B cell (primary cell): ENCODE measurements around the gene CCL13. TPM values are rescaled to one million over a fixed set of nuclear protein-coding genes. Genes with fewer than 3 reads are reported as not detected.

Experiments used
- ATAC-seq: fragments of 200-7000 bp; cut with Tn5 transposase; one replicate; pipeline ENCODE4 v1.10.0; 2021; ENCODE audit warnings: low read depth, mild to moderate bottlenecking, moderate number of reproducible peaks, moderate library complexity
- CTCF ChIA-PET: fragments of 350-600 bp; sonication (Branson Sonifier 250); formaldehyde crosslinking; loops from one replicate; lab custom pipeline; 2021; ENCODE audit warnings: antibody characterized with exemption, inconsistent platforms; lab: Charles Lee
- POLR2A ChIA-PET: fragments of 350-600 bp; sonication (Branson Sonifier 250); formaldehyde crosslinking; loops from one replicate; lab custom pipeline; 2021; ENCODE audit warnings: antibody characterized with exemption; lab: Charles Lee
- DNase-seq: peaks from one replicate; pipeline ENCODE4 v3.0.0; 2013
- H2AFZ ChIP-seq: 2 replicates; pipeline ENCODE4 v1.6.1; 2012; ENCODE audit warnings: mild to moderate bottlenecking, low read depth, low read length; ENCODE audit not compliant: insufficient read depth, poor library complexity, severe bottlenecking
- H3K27ac ChIP-seq, 2 donors: 1 replicate in 1 of 2; 2 replicates in 1 of 2; pipeline ENCODE4 v1.5.1; 2012 to 2013; ENCODE audit warnings: low read length in 2 of 2, mild to moderate bottlenecking in 2 of 2, moderate library complexity in 1 of 2
- H3K27me3 ChIP-seq, 4 experiments: fragments of 200-600 bp in 1 of 4; sonication (generic) in 1 of 4; replicated peaks in 1 of 4; 1 replicate in 2 of 4; 2 replicates in 2 of 4; pipeline versions ENCODE4 v1.6.1 to v1.7.0; 2013 to 2016; ENCODE audit warnings: low read length in 3 of 4, mild to moderate bottlenecking in 2 of 4, mixed read lengths in 1 of 4, moderate library complexity in 1 of 4; ENCODE audit not compliant: insufficient read depth in 4 of 4, control insufficient read depth in 3 of 4; ENCODE audit errors: control extremely low read depth in 1 of 4
- H3K36me3 ChIP-seq, 2 experiments: replicated peaks in 1 of 2; 1 replicate in 1 of 2; 2 replicates in 1 of 2; pipeline versions ENCODE4 v1.6.1 to v1.7.1; 2013; ENCODE audit warnings: low read length in 1 of 2; ENCODE audit not compliant: insufficient read depth in 2 of 2, control insufficient read depth in 1 of 2; ENCODE audit errors: control extremely low read depth in 1 of 2, extremely low read depth in 1 of 2
- H3K4me1 ChIP-seq, 2 donors: fragments of 200-600 bp in 1 of 2; sonication (generic) in 1 of 2; 1 replicate in 1 of 2; 2 replicates in 1 of 2; pipeline versions ENCODE4 v1.5.1 to v1.6.1; 2013 to 2017; ENCODE audit warnings: low read length in 2 of 2; ENCODE audit not compliant: control insufficient read depth in 2 of 2, insufficient read depth in 2 of 2
- H3K4me2 ChIP-seq: replicated peaks from 2 replicates; pipeline ENCODE3; 2012; ENCODE audit warnings: mild to moderate bottlenecking, low read depth, low read length; ENCODE audit not compliant: poor library complexity, severe bottlenecking
- H3K4me3 ChIP-seq, 5 experiments: fragments of 200-600 bp in 1 of 5; sonication (generic) in 1 of 5; 1 replicate in 3 of 5; 2 replicates in 2 of 5; pipeline versions ENCODE4 v1.5.1 to v1.7.0; 2011 to 2016; ENCODE audit warnings: low read length in 4 of 5, mild to moderate bottlenecking in 4 of 5, low read depth in 2 of 5, control low read depth in 1 of 5, moderate library complexity in 1 of 5; ENCODE audit not compliant: insufficient read depth in 1 of 5; ENCODE audit errors: control extremely low read depth in 1 of 5, extremely low read depth in 1 of 5
- H3K79me2 ChIP-seq: fragments of 200-600 bp; sonication (generic); one replicate; pipeline ENCODE4 v1.6.0; 2016; ENCODE audit warnings: low read length; ENCODE audit not compliant: control insufficient read depth, insufficient read depth
- H3K9ac ChIP-seq: fragments of 200-600 bp; sonication (generic); 2 replicates; pipeline ENCODE4 v1.6.1; 2017; ENCODE audit warnings: mild to moderate bottlenecking, low read length, moderate library complexity
- H3K9me3 ChIP-seq, 3 donors: one replicate each; pipeline versions ENCODE4 v1.6.1 to v1.7.1; 2013; ENCODE audit warnings: low read length in 2 of 3; ENCODE audit not compliant: control insufficient read depth in 2 of 3, insufficient read depth in 1 of 3; ENCODE audit errors: control extremely low read depth in 1 of 3
- H4K20me1 ChIP-seq: 2 replicates; pipeline ENCODE4 v1.6.0; 2012; ENCODE audit warnings: mild to moderate bottlenecking, low read length; ENCODE audit not compliant: insufficient read depth, control insufficient read depth, poor library complexity, severe bottlenecking
- H3K27ac Mint-ChIP-seq: one replicate; pipeline ENCODE4 v1.8.0; 2021; ENCODE audit warnings: mixed read lengths
- H3K27me3 Mint-ChIP-seq: one replicate; pipeline ENCODE4 v1.8.0; 2021; ENCODE audit warnings: mixed read lengths
- H3K4me1 Mint-ChIP-seq: one replicate; pipeline ENCODE4 v1.8.0; 2021; ENCODE audit warnings: mixed read lengths
- H3K4me3 Mint-ChIP-seq: one replicate; pipeline ENCODE4 v1.8.0; 2021; ENCODE audit warnings: mixed read lengths
- H3K9me3 Mint-ChIP-seq: one replicate; pipeline ENCODE4 v1.8.0; 2022; ENCODE audit warnings: mixed read lengths; ENCODE audit not compliant: insufficient read depth
- EZH2 ChIP-seq: IDR thresholded peaks from 2 replicates; pipeline ENCODE4 v1.6.1; 2012; ENCODE audit warnings: borderline replicate concordance, low read depth, mild to moderate bottlenecking, moderate library complexity, low read length; ENCODE audit not compliant: insufficient read depth, poor library complexity, severe bottlenecking
- WGBS: methylation state at CpG from one replicate; pipeline ENCODE4 v1.1.5; 2013; ENCODE audit warnings: missing lambda C conversion rate; ENCODE audit not compliant: insufficient coverage; 5-methylcytosine and 5-hydroxymethylcytosine counted together
- intact Hi-C: fragments of 100-400 bp; cut with micrococcal nuclease; formaldehyde crosslinking; loops from one replicate; pipeline ENCODE4 v1.10.0; 2022
- polyA plus RNA-seq: library from polyadenylated mRNA; depleted of rRNA; stranded (reverse); fragments of >200 nt; gene quantifications from 2 replicates; pipeline ENCODE4 v1.2.3, GENCODE V29; 2012
- total RNA-seq, 2 donors: library from RNA; stranded (reverse); fragments of 120-200 nt in 1 of 2; gene quantifications; 1 replicate in 1 of 2; 2 replicates in 1 of 2; pipeline versions ENCODE4 v1.2.3 to v1.2.4, GENCODE V29; 2013 to 2022
- TF ChIP-seq, protein P1 (sequence below): fragments of 200-600 bp; IDR thresholded peaks from one replicate; pipeline ENCODE4 v1.8.0; 2022; ENCODE audit warnings: antibody characterized with exemption, mild to moderate bottlenecking

The CCL13 gene
- total and polyA plus RNA-seq, 2 donors (not counting 1 experiment from before 2014, with no cell fraction given) = not detected

DNA sequence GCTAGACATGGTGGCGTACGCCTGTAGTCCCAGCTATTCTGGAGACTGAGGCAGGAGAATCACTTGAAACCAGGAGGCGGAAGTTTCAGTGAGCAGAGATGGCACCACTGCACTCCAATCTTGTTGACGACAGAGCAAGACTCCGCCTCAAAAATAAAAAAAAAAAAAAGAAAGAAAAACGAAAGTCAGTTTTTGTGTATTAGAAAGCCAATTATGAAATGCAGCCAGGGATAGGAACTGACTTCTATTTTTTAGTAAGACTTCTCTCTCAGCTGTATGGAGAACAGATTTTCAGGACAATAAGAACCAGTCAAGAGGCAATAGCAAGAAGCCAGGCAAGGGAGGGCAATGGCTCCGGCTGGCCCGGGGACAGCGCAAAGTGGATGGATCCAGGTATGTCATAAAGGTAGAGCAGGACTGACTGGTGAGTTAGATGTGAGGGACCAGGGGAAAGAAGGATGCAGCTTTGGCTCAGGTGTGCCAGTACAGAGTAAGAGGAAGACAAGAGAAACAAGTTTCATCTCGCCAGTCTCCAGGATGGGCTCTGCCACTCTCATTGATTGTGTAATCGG, 19.2 kb downstream of the CCL13 start:
- ChIA-PET POLR2A (no interaction called here), CTCF (interaction anchor here (0.7 to 1.3 kb wide), 2 partner anchors 14 to 21 kb away, joined by 4 read pairs; no protein-coding TSS in a partner anchor)
- intact Hi-C loops = no loop called here
- DNase-seq (no peak), ATAC-seq (no peak)
- no peaks in the 10 kb centered on the region for H3K79me2 ChIP-seq
- no peaks in the 10 kb centered on the region for H3K27me3 Mint-ChIP-seq
- TF ChIP-seq, protein P1, sequence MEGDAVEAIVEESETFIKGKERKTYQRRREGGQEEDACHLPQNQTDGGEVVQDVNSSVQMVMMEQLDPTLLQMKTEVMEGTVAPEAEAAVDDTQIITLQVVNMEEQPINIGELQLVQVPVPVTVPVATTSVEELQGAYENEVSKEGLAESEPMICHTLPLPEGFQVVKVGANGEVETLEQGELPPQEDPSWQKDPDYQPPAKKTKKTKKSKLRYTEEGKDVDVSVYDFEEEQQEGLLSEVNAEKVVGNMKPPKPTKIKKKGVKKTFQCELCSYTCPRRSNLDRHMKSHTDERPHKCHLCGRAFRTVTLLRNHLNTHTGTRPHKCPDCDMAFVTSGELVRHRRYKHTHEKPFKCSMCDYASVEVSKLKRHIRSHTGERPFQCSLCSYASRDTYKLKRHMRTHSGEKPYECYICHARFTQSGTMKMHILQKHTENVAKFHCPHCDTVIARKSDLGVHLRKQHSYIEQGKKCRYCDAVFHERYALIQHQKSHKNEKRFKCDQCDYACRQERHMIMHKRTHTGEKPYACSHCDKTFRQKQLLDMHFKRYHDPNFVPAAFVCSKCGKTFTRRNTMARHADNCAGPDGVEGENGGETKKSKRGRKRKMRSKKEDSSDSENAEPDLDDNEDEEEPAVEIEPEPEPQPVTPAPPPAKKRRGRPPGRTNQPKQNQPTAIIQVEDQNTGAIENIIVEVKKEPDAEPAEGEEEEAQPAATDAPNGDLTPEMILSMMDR = no peak
- no peak for TF ChIP-seq EZH2
- no peaks in the 10 kb centered on the region for H3K36me3 ChIP-seq
- H3K4me1 ChIP-seq = peaks cover 4 to 18% of the 10 kb centered on the region in 2 donors
- WGBS = 98% methylated on average over 8 of the region's 11 CpGs
- H3K4me2 ChIP-seq = no peak overlapping the region
- no peak overlapping the region for H3K4me3 ChIP-seq
- H3K27ac Mint-ChIP-seq = no peak overlapping the region
- no peak overlapping the region for H3K4me3 Mint-ChIP-seq
- H3K27me3 ChIP-seq = no peaks in the 10 kb centered on the region
- no peaks in the 10 kb centered on the region for H4K20me1 ChIP-seq
- no peaks in the 10 kb centered on the region for H3K9me3 ChIP-seq
- H3K9ac ChIP-seq = no peak overlapping the region
- peaks cover 33% of the 10 kb centered on the region for H3K4me1 Mint-ChIP-seq
- H2AFZ ChIP-seq = no peak overlapping the region
- no peaks in the 10 kb centered on the region for H3K9me3 Mint-ChIP-seq
- no peak overlapping the region for H3K27ac ChIP-seq

DNA sequence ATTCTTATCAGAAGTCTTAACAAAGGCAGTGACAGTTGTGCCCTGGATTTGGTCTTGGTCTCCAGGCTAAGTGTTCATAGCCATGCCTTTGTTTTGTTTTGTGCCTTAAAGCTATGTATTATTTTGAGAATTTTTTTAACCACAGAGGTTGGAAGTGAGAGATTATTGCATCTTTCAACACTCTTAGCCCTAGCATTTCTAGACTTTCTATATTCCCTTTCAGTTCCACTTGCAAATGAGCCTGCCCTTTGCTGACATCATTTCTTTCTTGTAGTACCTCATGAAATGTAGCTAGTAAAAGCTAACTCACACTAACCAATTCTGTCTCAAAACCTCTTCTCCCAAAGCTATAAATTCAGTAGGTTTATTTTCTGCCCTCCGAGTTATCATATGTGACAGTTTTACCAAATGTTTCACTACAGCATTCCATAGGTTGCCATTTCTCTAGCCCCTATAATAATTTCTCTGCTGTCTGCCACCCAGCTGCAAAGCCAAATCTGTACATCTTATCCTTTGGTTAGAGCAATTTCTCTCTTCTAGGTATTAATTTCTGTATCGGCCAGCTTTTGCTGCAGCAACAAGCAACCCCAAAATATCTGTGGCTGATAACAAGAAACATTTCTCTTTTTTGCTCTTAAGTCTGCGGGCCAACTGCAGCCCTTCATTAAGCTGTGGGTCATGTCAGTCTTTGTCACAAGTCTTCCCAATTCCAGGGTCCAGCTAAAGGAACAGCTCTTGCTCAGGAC, 21.0 kb downstream of the CCL13 start:
- no peaks in the 10 kb centered on the region for H3K36me3 ChIP-seq
- Mint-ChIP-seq H3K4me3 (no peak overlapping the region), H3K4me1 (peaks cover 28% of the 10 kb centered on the region), H3K9me3 (no peaks in the 10 kb centered on the region), H3K27ac (no peak overlapping the region), H3K27me3 (peaks cover 3% of the 10 kb centered on the region)
- no peak overlapping the region for H3K4me2 ChIP-seq
- intact Hi-C loops = no loop called here
- H3K4me1 ChIP-seq = peaks cover 4 to 17% of the 10 kb centered on the region in 2 donors
- no peaks in the 10 kb centered on the region for H4K20me1 ChIP-seq
- no peak overlapping the region for H2AFZ ChIP-seq
- no peaks in the 10 kb centered on the region for H3K79me2 ChIP-seq
- no peaks in the 10 kb centered on the region for H3K9me3 ChIP-seq
- WGBS = 67% methylated on average over 1 of the region's 3 CpGs
- TF ChIP-seq, protein P1 = no peak
- H3K4me3 ChIP-seq = no peak overlapping the region
- no peak for DNase-seq
- POLR2A ChIA-PET = no interaction called here
- no peak overlapping the region for H3K9ac ChIP-seq
- no peak overlapping the region for H3K27ac ChIP-seq
- H3K27me3 ChIP-seq = no peaks in the 10 kb centered on the region
- ATAC-seq = no peak
- CTCF ChIA-PET = interaction anchor here (0.6 to 2.0 kb wide), 6 partner anchors 10 to 177 kb away, joined by 3 to 12 read pairs (median 4); no protein-coding TSS in a partner anchor
